ENCODE results near the gene RASSF1. TPM values are rescaled to one million over a fixed set of nuclear protein-coding genes. Genes with fewer than 3 reads are reported as not detected.

RASSF1 gene
- total RNA-seq, 1 donor from 2014 or later = 34.9 TPM

GRCh38 chr3:50378024-50378423, 37.4 kb upstream of the RASSF1 start:
- intact Hi-C loops (cut with DNase I) = no loop called here
- DNase-seq (ENCODE audit: low spot score in 2 of 2) = no peak

GRCh38 chr3:50375258-50375931, 34.8 kb upstream of the RASSF1 start:
- Histone ChIP-seq H3K4me1 (no peaks in the 10 kb centered on the region), H3K27ac (no peak overlapping the region), H3K9me3 (no peaks in the 10 kb centered on the region), H3K27me3 (no peaks in the 10 kb centered on the region), H3K4me3 (no peak overlapping the region), H3K36me3 (no peaks in the 10 kb centered on the region)
- DNase-seq (ENCODE audit: low spot score in 2 of 2) = no peak
- TF ChIP-seq CTCF (IDR thresholded peaks at IDR 0.05) = no peak
- intact Hi-C loops (cut with DNase I) = no loop called here

More at GRCh38 chr3:50378024-50378423, 37.4 kb upstream of the RASSF1 start:
- no peak overlapping the region for H3K4me3 ChIP-seq
- no peaks in the 10 kb centered on the region for H3K36me3 ChIP-seq
- no peak overlapping the region for H3K27ac ChIP-seq
- H3K4me1 ChIP-seq = peaks cover 0 to 3% of the 10 kb centered on the region in 2 donors
- H3K9me3 ChIP-seq = no peaks in the 10 kb centered on the region
- H3K27me3 ChIP-seq = no peaks in the 10 kb centered on the region
- TF ChIP-seq CTCF (IDR thresholded peaks at IDR 0.05) = no peak

GRCh38 chr3:50374363-50375257, 34.0 kb upstream of the RASSF1 start:
- no peak overlapping the region for H3K27ac ChIP-seq
- no peak overlapping the region for H3K4me3 ChIP-seq
- no peaks in the 10 kb centered on the region for H3K36me3 ChIP-seq
- no peaks in the 10 kb centered on the region for H3K9me3 ChIP-seq
- no peaks in the 10 kb centered on the region for H3K27me3 ChIP-seq
- no peaks in the 10 kb centered on the region for H3K4me1 ChIP-seq
- intact Hi-C loops (cut with DNase I) = no loop called here
- TF ChIP-seq CTCF (IDR thresholded peaks at IDR 0.05) = no peak
- no peak for DNase-seq (ENCODE audit: low spot score in 2 of 2)

GRCh38 chr3:50373146-50374051, 32.8 kb upstream of the RASSF1 start:
- Histone ChIP-seq H3K36me3 (no peaks in the 10 kb centered on the region), H3K4me3 (no peak overlapping the region), H3K4me1 (no peaks in the 10 kb centered on the region), H3K27me3 (no peaks in the 10 kb centered on the region), H3K27ac (no peak overlapping the region), H3K9me3 (no peaks in the 10 kb centered on the region)
- DNase-seq (ENCODE audit: low spot score in 2 of 2) = no peak
- intact Hi-C loops (cut with DNase I) = no loop called here
- no peak for TF ChIP-seq CTCF (IDR thresholded peaks at IDR 0.05)

- Histone ChIP-seq H3K4me1 (no peaks in the 10 kb centered on the region), H3K9me3 (no peaks in the 10 kb centered on the region), H3K4me3 (no peak overlapping the region), H3K36me3 (no peaks in the 10 kb centered on the region), H3K27ac (no peak overlapping the region), H3K27me3 (no peaks in the 10 kb centered on the region)
- intact Hi-C loops (cut with DNase I) = no loop called here
- no peak for DNase-seq (ENCODE audit: low spot score in 2 of 2)
- no peak for TF ChIP-seq CTCF (IDR thresholded peaks at IDR 0.05)
Observed at GRCh38 chr3:50372349-50372748, 31.7 kb upstream of the RASSF1 start.

Measured in ascending aorta (tissue), 2 donors.